ENCODE measurements around the gene LAMA2. TPM values are rescaled to one million over a fixed set of nuclear protein-coding genes. Genes with fewer than 3 reads are reported as not detected.

Gene LAMA2
- total and polyA plus RNA-seq, 2 of the 13 experiments (the other 11 are each of a cell fraction or from before 2014, with no cell fraction given), result 0.11 to 0.28 TPM

DNA sequence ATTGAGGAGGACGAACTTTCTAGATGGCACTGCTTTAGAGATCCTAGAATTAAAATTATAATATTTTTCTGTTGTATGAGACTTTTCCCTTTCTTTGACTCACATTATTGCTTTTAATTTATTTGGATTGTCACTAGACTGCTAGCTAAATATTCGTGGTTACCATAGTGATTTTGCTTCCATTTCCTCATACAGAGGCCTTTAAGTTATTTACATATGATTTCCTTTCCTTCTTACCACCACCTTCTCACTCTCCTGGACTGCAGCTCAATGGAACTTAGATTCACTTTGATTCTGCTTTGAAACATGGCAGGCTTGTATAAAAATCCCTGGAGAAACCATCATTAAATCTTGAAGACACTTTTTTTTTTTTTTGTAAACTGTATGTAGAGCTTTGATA, 222.9 kb downstream of the LAMA2 start:
- FAIRE-seq (no peak), DNase-seq (ENCODE audit: low spot score) (no peak), ATAC-seq (no peak)
- H3K4me1 ChIP-seq (ENCODE audit: insufficient read depth, low read length), result no peaks in the 10 kb centered on the region
- H3K79me2 ChIP-seq (ENCODE audit: insufficient read depth, low read length), result no peaks in the 10 kb centered on the region
- no peaks in the 10 kb centered on the region for H3K9me3 ChIP-seq (ENCODE audit: low read length)
- H3K27me3 ChIP-seq (ENCODE audit: control insufficient read depth in 1 of 2, insufficient read depth in 2 of 2, low read length in 2 of 2), result no peaks in the 10 kb centered on the region
- H2AFZ ChIP-seq (ENCODE audit: low read length), result no peak overlapping the region
- BruUV-seq (replicated peaks), result no TSS peak
- H3K27ac ChIP-seq (ENCODE audit: extremely low read length, insufficient read depth, low read length), result no peak overlapping the region
- no peaks in the 10 kb centered on the region for H4K20me1 ChIP-seq (ENCODE audit: insufficient read depth, low read length)
- H3K9ac ChIP-seq (ENCODE audit: insufficient read depth, low read depth, low read length), result no peak overlapping the region
- TF ChIP-seq GATAD2A (CRISPR knock-in tag; IDR thresholded peaks at IDR 0.05) (no peak), AHR (CRISPR knock-in tag; IDR thresholded peaks at IDR 0.05) (no peak), ZNF296 (CRISPR knock-in tag; conservative IDR thresholded peaks at IDR 0.05) (no peak)
- no peaks in the 10 kb centered on the region for H3K36me3 ChIP-seq (replicated peaks in 1 of 2; ENCODE audit: control insufficient read depth in 1 of 2, insufficient read depth in 2 of 2, low read length in 2 of 2)
- ChIA-PET CTCF (ENCODE audit: low intra/inter-chr PET ratio, low total read pairs) (no interaction called here), POLR2A (no interaction called here)
- in situ Hi-C loops (cut with HindIII; ENCODE audit: extremely low pct_ligation_motif_present, low pct_unique_long_range_greater_than_20kb), result no loop called here
- no peak overlapping the region for H3K4me2 ChIP-seq (ENCODE audit: low read depth, low read length)
- intact Hi-C loops (cut with micrococcal nuclease; ENCODE audit: unreplicated experiment), result no loop called here
- 1% methylated on average over 2 of the region's 2 CpGs for WGBS (ENCODE audit: low lambda C conversion rate)
- no peak overlapping the region for H3K4me3 ChIP-seq (replicated peaks in 1 of 3; ENCODE audit: insufficient read depth in 1 of 3, low read depth in 2 of 3, low read length in 3 of 3)

DNA sequence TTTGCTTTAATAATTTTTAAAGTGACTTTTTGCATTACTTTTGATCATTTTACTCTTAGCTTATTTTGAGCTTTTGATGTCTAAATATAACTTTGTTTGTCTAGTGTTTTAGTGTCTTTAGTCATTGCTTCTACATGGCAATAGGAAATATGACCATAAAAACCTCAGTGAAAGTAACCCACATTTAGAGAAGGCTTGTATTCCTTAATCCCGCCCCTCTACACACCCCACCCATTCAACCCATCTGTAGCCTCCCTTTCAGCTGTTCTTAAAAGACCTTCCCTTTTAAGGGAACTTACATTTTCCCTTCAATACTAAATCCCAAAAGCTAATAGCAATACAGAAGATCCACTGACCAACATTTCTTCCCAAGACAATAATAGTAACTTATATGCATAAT, 225.4 kb downstream of the LAMA2 start:
- Histone ChIP-seq H3K79me2 (ENCODE audit: insufficient read depth, low read length) (no peaks in the 10 kb centered on the region), H3K9ac (ENCODE audit: insufficient read depth, low read depth, low read length) (no peak overlapping the region), H2AFZ (ENCODE audit: low read length) (no peak overlapping the region), H3K27me3 (ENCODE audit: control insufficient read depth in 1 of 2, insufficient read depth in 2 of 2, low read length in 2 of 2) (no peaks in the 10 kb centered on the region), H3K9me3 (ENCODE audit: low read length) (no peaks in the 10 kb centered on the region), H3K4me1 (ENCODE audit: insufficient read depth, low read length) (no peaks in the 10 kb centered on the region), H3K36me3 (replicated peaks in 1 of 2; ENCODE audit: control insufficient read depth in 1 of 2, insufficient read depth in 2 of 2, low read length in 2 of 2) (no peaks in the 10 kb centered on the region), H3K27ac (ENCODE audit: extremely low read length, insufficient read depth, low read length) (no peak overlapping the region), H4K20me1 (ENCODE audit: insufficient read depth, low read length) (no peaks in the 10 kb centered on the region), H3K4me2 (ENCODE audit: low read depth, low read length) (no peak overlapping the region), H3K4me3 (replicated peaks in 1 of 3; ENCODE audit: insufficient read depth in 1 of 3, low read depth in 2 of 3, low read length in 3 of 3) (no peak overlapping the region)
- POLR2A ChIA-PET, result no interaction called here
- intact Hi-C loops (cut with micrococcal nuclease; ENCODE audit: unreplicated experiment) (no loop called here), in situ Hi-C loops (cut with HindIII; ENCODE audit: extremely low pct_ligation_motif_present, low pct_unique_long_range_greater_than_20kb) (no loop called here)
- DNase-seq (ENCODE audit: low spot score) (no peak), ATAC-seq (no peak), FAIRE-seq (no peak)
- CTCF ChIA-PET (ENCODE audit: low intra/inter-chr PET ratio, low total read pairs), result no interaction called here
- TF ChIP-seq HMG20A (CRISPR knock-in tag; IDR thresholded peaks at IDR 0.05; ENCODE audit: borderline replicate concordance) (no peak), ZNF788 (CRISPR knock-in tag; IDR thresholded peaks at IDR 0.05; ENCODE audit: borderline replicate concordance) (no peak), ZNF317 (CRISPR knock-in tag; IDR thresholded peaks at IDR 0.05) (no peak), CEBPG (CRISPR knock-in tag; IDR thresholded peaks at IDR 0.05) (no peak), ZFP37 (CRISPR knock-in tag; IDR thresholded peaks at IDR 0.05; ENCODE audit: borderline replicate concordance) (no peak), ATM (IDR thresholded peaks at IDR 0.05; ENCODE audit: borderline replicate concordance) (no peak), YEATS4 (CRISPR knock-in tag; IDR thresholded peaks at IDR 0.05; ENCODE audit: borderline replicate concordance) (no peak), ZNF768 (CRISPR knock-in tag; IDR thresholded peaks at IDR 0.05) (no peak)
- TF ChIP-seq, protein P1, sequence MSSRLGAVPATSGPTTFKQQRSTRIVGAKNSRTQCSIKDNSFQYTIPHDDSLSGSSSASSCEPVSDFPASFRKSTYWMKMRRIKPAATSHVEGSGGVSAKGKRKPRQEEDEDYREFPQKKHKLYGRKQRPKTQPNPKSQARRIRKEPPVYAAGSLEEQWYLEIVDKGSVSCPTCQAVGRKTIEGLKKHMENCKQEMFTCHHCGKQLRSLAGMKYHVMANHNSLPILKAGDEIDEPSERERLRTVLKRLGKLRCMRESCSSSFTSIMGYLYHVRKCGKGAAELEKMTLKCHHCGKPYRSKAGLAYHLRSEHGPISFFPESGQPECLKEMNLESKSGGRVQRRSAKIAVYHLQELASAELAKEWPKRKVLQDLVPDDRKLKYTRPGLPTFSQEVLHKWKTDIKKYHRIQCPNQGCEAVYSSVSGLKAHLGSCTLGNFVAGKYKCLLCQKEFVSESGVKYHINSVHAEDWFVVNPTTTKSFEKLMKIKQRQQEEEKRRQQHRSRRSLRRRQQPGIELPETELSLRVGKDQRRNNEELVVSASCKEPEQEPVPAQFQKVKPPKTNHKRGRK (CRISPR knock-in tag; IDR thresholded peaks at IDR 0.05), result no peak
- TF ChIP-seq, protein P2, sequence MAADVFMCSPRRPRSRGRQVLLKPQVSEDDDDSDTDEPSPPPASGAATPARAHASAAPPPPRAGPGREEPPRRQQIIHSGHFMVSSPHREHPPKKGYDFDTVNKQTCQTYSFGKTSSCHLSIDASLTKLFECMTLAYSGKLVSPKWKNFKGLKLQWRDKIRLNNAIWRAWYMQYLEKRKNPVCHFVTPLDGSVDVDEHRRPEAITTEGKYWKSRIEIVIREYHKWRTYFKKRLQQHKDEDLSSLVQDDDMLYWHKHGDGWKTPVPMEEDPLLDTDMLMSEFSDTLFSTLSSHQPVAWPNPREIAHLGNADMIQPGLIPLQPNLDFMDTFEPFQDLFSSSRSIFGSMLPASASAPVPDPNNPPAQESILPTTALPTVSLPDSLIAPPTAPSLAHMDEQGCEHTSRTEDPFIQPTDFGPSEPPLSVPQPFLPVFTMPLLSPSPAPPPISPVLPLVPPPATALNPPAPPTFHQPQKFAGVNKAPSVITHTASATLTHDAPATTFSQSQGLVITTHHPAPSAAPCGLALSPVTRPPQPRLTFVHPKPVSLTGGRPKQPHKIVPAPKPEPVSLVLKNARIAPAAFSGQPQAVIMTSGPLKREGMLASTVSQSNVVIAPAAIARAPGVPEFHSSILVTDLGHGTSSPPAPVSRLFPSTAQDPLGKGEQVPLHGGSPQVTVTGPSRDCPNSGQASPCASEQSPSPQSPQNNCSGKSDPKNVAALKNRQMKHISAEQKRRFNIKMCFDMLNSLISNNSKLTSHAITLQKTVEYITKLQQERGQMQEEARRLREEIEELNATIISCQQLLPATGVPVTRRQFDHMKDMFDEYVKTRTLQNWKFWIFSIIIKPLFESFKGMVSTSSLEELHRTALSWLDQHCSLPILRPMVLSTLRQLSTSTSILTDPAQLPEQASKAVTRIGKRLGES (CRISPR knock-in tag; IDR thresholded peaks at IDR 0.05; ENCODE audit: borderline replicate concordance), result no peak
- TF ChIP-seq, protein P3, sequence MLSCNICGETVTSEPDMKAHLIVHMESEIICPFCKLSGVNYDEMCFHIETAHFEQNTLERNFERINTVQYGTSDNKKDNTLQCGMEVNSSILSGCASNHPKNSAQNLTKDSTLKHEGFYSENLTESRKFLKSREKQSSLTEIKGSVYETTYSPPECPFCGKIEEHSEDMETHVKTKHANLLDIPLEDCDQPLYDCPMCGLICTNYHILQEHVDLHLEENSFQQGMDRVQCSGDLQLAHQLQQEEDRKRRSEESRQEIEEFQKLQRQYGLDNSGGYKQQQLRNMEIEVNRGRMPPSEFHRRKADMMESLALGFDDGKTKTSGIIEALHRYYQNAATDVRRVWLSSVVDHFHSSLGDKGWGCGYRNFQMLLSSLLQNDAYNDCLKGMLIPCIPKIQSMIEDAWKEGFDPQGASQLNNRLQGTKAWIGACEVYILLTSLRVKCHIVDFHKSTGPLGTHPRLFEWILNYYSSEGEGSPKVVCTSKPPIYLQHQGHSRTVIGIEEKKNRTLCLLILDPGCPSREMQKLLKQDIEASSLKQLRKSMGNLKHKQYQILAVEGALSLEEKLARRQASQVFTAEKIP (CRISPR knock-in tag; IDR thresholded peaks at IDR 0.05; ENCODE audit: borderline replicate concordance), result no peak
- WGBS (ENCODE audit: low lambda C conversion rate), result 0% methylated on average over 1 of the region's 1 CpG
- BruUV-seq (replicated peaks), result no TSS peak

All from HepG2 (cell line).